GM12878 (cell line): ENCODE results near the gene CHSY3. TPM values are rescaled to one million over a fixed set of nuclear protein-coding genes. Genes with fewer than 3 reads are reported as not detected.

Experiments
- ATAC-seq: fragments of 200-7000 bp; cut with Tn5 transposase; 3 replicates; pipeline ENCODE4 v1.9.1; 2020; ENCODE audit warnings: mild to moderate bottlenecking, moderate library complexity
- BruUV-seq: library from RNA; stranded (reverse); fragments of 400-500 nt; replicated peaks from 2 replicates; lab custom pipeline; 2021; lab: Mats Ljungman, UMichigan
- CTCF ChIA-PET: fragments of 300-600 bp; sonication (Branson Sonifier 250); formaldehyde crosslinking; extraction: SDS; loops from one replicate; lab custom pipeline; 2021; ENCODE audit warnings: inconsistent platforms; lab: Yijun Ruan, JAX
- POLR2A ChIA-PET: fragments of 350-600 bp; formaldehyde crosslinking; extraction: SDS; loops from one replicate; lab custom pipeline; 2021; ENCODE audit warnings: inconsistent platforms; lab: Charles Lee
- RAD21 ChIA-PET: fragments of 300-600 bp; sonication (Branson Sonifier 250); formaldehyde crosslinking; loops from one replicate; lab custom pipeline; 2023; ENCODE audit warnings: antibody characterized with exemption; ENCODE audit not compliant: unreplicated experiment; lab: Charles Lee
- SMC1A ChIA-PET: fragments of 300-600 bp; sonication (Branson Sonifier 250); formaldehyde crosslinking; loops from one replicate; lab custom pipeline; 2023; ENCODE audit not compliant: unreplicated experiment, uncharacterized antibody; lab: Charles Lee
- DNase-seq: peaks from one replicate; pipeline ENCODE4 v3.0.0-alpha.2; 2011; ENCODE audit warnings: low read depth, low spot score
- FAIRE-seq: peaks from 3 replicates; lab custom pipeline; 2011; peaks lifted over from hg19 to GRCh38; lab: Jason Lieb, UNC
- H2AFZ ChIP-seq: 2 replicates; pipeline ENCODE4 v1.6.0; 2011; ENCODE audit warnings: low read depth, low read length, control low read depth; ENCODE audit not compliant: control insufficient read depth
- H3K27ac ChIP-seq: 2 replicates; pipeline ENCODE4 v1.5.1; 2011; ENCODE audit warnings: control low read depth; ENCODE audit not compliant: control insufficient read depth, insufficient read depth
- H3K27me3 ChIP-seq, 2 experiments: replicated peaks in 1 of 2; 2 replicates each; pipeline versions ENCODE4 v1.6.0 to v1.6.1; 2011; ENCODE audit warnings: low read length in 1 of 2; ENCODE audit not compliant: control insufficient read depth in 2 of 2, insufficient read depth in 2 of 2
- H3K36me3 ChIP-seq, 2 experiments: 2 replicates each; pipeline ENCODE4 v1.5.1; 2011; ENCODE audit warnings: low read length in 1 of 2; ENCODE audit not compliant: control insufficient read depth in 2 of 2, insufficient read depth in 2 of 2
- H3K4me1 ChIP-seq: 2 replicates; pipeline ENCODE4 v1.6.1; 2011; ENCODE audit warnings: mild to moderate bottlenecking, low read length, moderate library complexity, mixed read lengths; ENCODE audit not compliant: control insufficient read depth, insufficient read depth
- H3K4me2 ChIP-seq: 2 replicates; pipeline ENCODE4 v1.6.0; 2011; ENCODE audit warnings: control low read depth; ENCODE audit not compliant: control insufficient read depth, insufficient read depth
- H3K4me3 ChIP-seq: fragments of 200-600 bp; sonication (generic); 2 replicates; pipeline ENCODE4 v1.5.1; 2016
- H3K79me2 ChIP-seq: 2 replicates; pipeline ENCODE4 v1.6.0; 2011; ENCODE audit warnings: low read length; ENCODE audit not compliant: control insufficient read depth, insufficient read depth
- H3K9ac ChIP-seq: 2 replicates; pipeline ENCODE4 v1.8.0; 2011; ENCODE audit warnings: low read length, control low read depth, mixed read lengths; ENCODE audit not compliant: control insufficient read depth, insufficient read depth
- H3K9me3 ChIP-seq: replicated peaks from 3 replicates; pipeline ENCODE4 v1.5.1; 2011; ENCODE audit warnings: mild to moderate bottlenecking, low read length; ENCODE audit not compliant: control insufficient read depth, insufficient read depth
- H4K20me1 ChIP-seq: 2 replicates; pipeline ENCODE4 v1.6.0; 2011; ENCODE audit not compliant: control insufficient read depth, insufficient read depth
- BCL11A ChIP-seq: IDR thresholded peaks from 2 replicates; pipeline ENCODE4 v1.6.1; 2011; ENCODE audit warnings: low read depth, low read length
- CBX3 ChIP-seq: fragments of 200-600 bp; sonication (generic); IDR thresholded peaks from 2 replicates; pipeline ENCODE4 v1.6.1; 2016; ENCODE audit warnings: low read depth, borderline replicate concordance
- E2F4 ChIP-seq: IDR thresholded peaks from 2 replicates; pipeline ENCODE4 v1.6.1; 2012; ENCODE audit warnings: low read depth, low read length, improper control_type of control experiment
- E4F1 ChIP-seq: fragments of 450-650 bp; IDR thresholded peaks from 2 replicates; pipeline ENCODE4 v1.6.1; 2018; ENCODE audit warnings: borderline replicate concordance, mild to moderate bottlenecking; ENCODE audit not compliant: partially characterized antibody
- LARP7 ChIP-seq: fragments of 450-650 bp; IDR thresholded peaks from 2 replicates; pipeline ENCODE4 v1.6.1; 2017; ENCODE audit warnings: mild to moderate bottlenecking
- MTA3 ChIP-seq: IDR thresholded peaks from 2 replicates; pipeline ENCODE4 v1.6.1; 2012; ENCODE audit warnings: low read length, inconsistent platforms, borderline replicate concordance
- NFYA ChIP-seq: IDR thresholded peaks from 2 replicates; pipeline ENCODE4 v1.6.1; 2011; ENCODE audit warnings: low read depth, mild to moderate bottlenecking, low read length, improper control_type of control experiment, borderline replicate concordance
- POLR2A ChIP-seq: IDR thresholded peaks from 2 replicates; pipeline ENCODE4 v1.6.1; 2011; ENCODE audit warnings: low read depth, mild to moderate bottlenecking, low read length
- RELB ChIP-seq: fragments of 450-650 bp; IDR thresholded peaks from 2 replicates; pipeline ENCODE4 v1.6.1; 2017; ENCODE audit warnings: low read depth, mild to moderate bottlenecking, moderate library complexity
- REST ChIP-seq: IDR thresholded peaks from 2 replicates; pipeline ENCODE4 v1.6.1; 2012; ENCODE audit warnings: mild to moderate bottlenecking, low read depth, low read length
- STAT1 ChIP-seq: fragments of 450-650 bp; conservative IDR thresholded peaks from 2 replicates; pipeline ENCODE4 v1.6.1; 2014; ENCODE audit warnings: antibody characterized with exemption, mild to moderate bottlenecking
- ZBED1 ChIP-seq: IDR thresholded peaks from 2 replicates; pipeline ENCODE4 v1.6.1; 2016; ENCODE audit warnings: borderline replicate concordance
- WGBS: methylation state at CpG from one replicate; pipeline ENCODE4 v1.1.6; 2016; ENCODE audit warnings: low lambda C conversion rate; ENCODE audit not compliant: insufficient replicate concordance, insufficient coverage; ENCODE audit errors: missing lambda C conversion rate; 5-methylcytosine and 5-hydroxymethylcytosine counted together
- in situ Hi-C: fragments of 300-500 bp; cut with MboI; formaldehyde crosslinking; loops from 9 replicates; pipeline ENCODE4 v1.14.3; 2018; ENCODE audit warnings: mixed read lengths
- intact Hi-C: fragments of 100-400 bp; cut with micrococcal nuclease; formaldehyde crosslinking; loops from one replicate; pipeline ENCODE4 v1.14.2; 2022; ENCODE audit not compliant: unreplicated experiment
- polyA plus RNA-seq, 11 experiments: library from polyadenylated mRNA; depleted of rRNA in 4 of 11; unstranded in 6 of 11; stranded (reverse) in 5 of 11; fragments of >200 nt; fragmentation: Nextera tagmentation in 4 of 11; fragmentation: Illumina TruSeq in 1 of 11; extraction: Ambion mirVana in 4 of 11; extraction: Trizol in 1 of 11; gene quantifications; 1 replicate in 1 of 11; 2 replicates in 10 of 11; pipeline versions ENCODE4 v1.2.1 to v1.2.3, GENCODE V29; 2011 to 2016; ENCODE audit warnings: inconsistent platforms in 2 of 11, missing spikeins in 2 of 11, low read depth in 1 of 11
- total RNA-seq, 4 experiments: library from RNA; depleted of rRNA in 3 of 4; stranded (reverse); fragments of >200 nt in 3 of 4; fragmentation: Illumina TruSeq in 1 of 4; extraction: Trizol in 1 of 4; gene quantifications; 2 replicates each; pipeline versions ENCODE4 v1.2.1 to v1.2.3, GENCODE V29; 2013 to 2021

Gene CHSY3
- total and polyA plus RNA-seq, 10 of the 15 experiments (the other 5 are each of a cell fraction or from before 2014, with no cell fraction given), result not detected

GRCh38 chr5:130231786-130232185 is 327.5 kb downstream of the CHSY3 start:
- RAD21 ChIA-PET, result no interaction called here
- Histone ChIP-seq H3K4me3 (no peak overlapping the region), H3K9me3 (no peaks in the 10 kb centered on the region), H2AFZ (no peak overlapping the region), H3K79me2 (no peaks in the 10 kb centered on the region), H3K36me3 (no peaks in the 10 kb centered on the region), H3K4me1 (no peaks in the 10 kb centered on the region), H3K27ac (no peak overlapping the region), H4K20me1 (no peaks in the 10 kb centered on the region), H3K4me2 (no peak overlapping the region), H3K9ac (no peak overlapping the region), H3K27me3 (no peaks in the 10 kb centered on the region)
- CTCF ChIA-PET, result no interaction called here
- DNase-seq (no peak), FAIRE-seq (no peak), ATAC-seq (no peak)
- intact Hi-C loops (no loop called here), in situ Hi-C loops (no loop called here)
- POLR2A ChIA-PET, result no interaction called here
- SMC1A ChIA-PET, result no interaction called here
- 13% methylated on average over 1 of the region's 1 CpG for WGBS
- no TSS peak for BruUV-seq
- TF ChIP-seq ZBED1, result no peak
- TF ChIP-seq REST, result no peak
- no peak for TF ChIP-seq E4F1
- TF ChIP-seq E2F4, result no peak
- no peak for TF ChIP-seq NFYA
- no peak for TF ChIP-seq BCL11A
- TF ChIP-seq CBX3, result no peak
- no peak for TF ChIP-seq RELB
- no peak for TF ChIP-seq STAT1
- no peak for TF ChIP-seq LARP7
- TF ChIP-seq MTA3, result no peak
- TF ChIP-seq POLR2A, result no peak
